ENCODE measurements around the gene ZMIZ1. TPM values are rescaled to one million over a fixed set of nuclear protein-coding genes. Genes with fewer than 3 reads are reported as not detected.

Gene ZMIZ1
- total RNA-seq, 1 donor from 2014 or later: 6.3 TPM

GRCh38 chr10:79025199-79025832, 43.5 kb upstream of the ZMIZ1 start:
- no peaks in the 10 kb centered on the region for H3K36me3 ChIP-seq (ENCODE audit: control insufficient read depth, insufficient read depth, low read length)
- no peak overlapping the region for H3K4me3 ChIP-seq (ENCODE audit: low read depth, low read length)
- TF ChIP-seq CTCF (IDR thresholded peaks at IDR 0.05; ENCODE audit: insufficient read depth, low read length, severe bottlenecking): no peak
- peaks cover 1% of the 10 kb centered on the region for H3K27me3 ChIP-seq (ENCODE audit: control insufficient read depth, insufficient read depth, low read length)
- FAIRE-seq: peak; percentile 23
- DNase-seq (ENCODE audit: low read depth): no peak

GRCh38 chr10:79026341-79026761, 42.4 kb upstream of the ZMIZ1 start:
- Histone ChIP-seq H3K4me3 (ENCODE audit: low read depth, low read length) (no peak overlapping the region), H3K36me3 (ENCODE audit: control insufficient read depth, insufficient read depth, low read length) (no peaks in the 10 kb centered on the region), H3K27me3 (ENCODE audit: control insufficient read depth, insufficient read depth, low read length) (peaks cover 5% of the 10 kb centered on the region)
- no peak for FAIRE-seq
- no peak for TF ChIP-seq CTCF (IDR thresholded peaks at IDR 0.05; ENCODE audit: insufficient read depth, low read length, severe bottlenecking)
- no peak for DNase-seq (ENCODE audit: low read depth)

- H3K4me3 ChIP-seq (ENCODE audit: low read depth, low read length): no peak overlapping the region
- DNase-seq (ENCODE audit: low read depth) (no peak), FAIRE-seq (no peak)
- no peak for TF ChIP-seq CTCF (IDR thresholded peaks at IDR 0.05; ENCODE audit: insufficient read depth, low read length, severe bottlenecking)
- H3K27me3 ChIP-seq (ENCODE audit: control insufficient read depth, insufficient read depth, low read length): peaks cover 5% of the 10 kb centered on the region
- H3K36me3 ChIP-seq (ENCODE audit: control insufficient read depth, insufficient read depth, low read length): no peaks in the 10 kb centered on the region
Measured at GRCh38 chr10:79026806-79027146, 42.0 kb upstream of the ZMIZ1 start.

- Histone ChIP-seq H3K27me3 (ENCODE audit: control insufficient read depth, insufficient read depth, low read length) (peaks cover 5% of the 10 kb centered on the region), H3K4me3 (ENCODE audit: low read depth, low read length) (no peak overlapping the region), H3K36me3 (ENCODE audit: control insufficient read depth, insufficient read depth, low read length) (no peaks in the 10 kb centered on the region)
- FAIRE-seq (no peak), DNase-seq (ENCODE audit: low read depth) (no peak)
- TF ChIP-seq CTCF (IDR thresholded peaks at IDR 0.05; ENCODE audit: insufficient read depth, low read length, severe bottlenecking): no peak
Measured at GRCh38 chr10:79027147-79028055, 41.4 kb upstream of the ZMIZ1 start.

- FAIRE-seq (no peak), DNase-seq (ENCODE audit: low read depth) (no peak)
- Histone ChIP-seq H3K36me3 (ENCODE audit: control insufficient read depth, insufficient read depth, low read length) (no peaks in the 10 kb centered on the region), H3K4me3 (ENCODE audit: low read depth, low read length) (no peak overlapping the region), H3K27me3 (ENCODE audit: control insufficient read depth, insufficient read depth, low read length) (peaks cover 5% of the 10 kb centered on the region)
- TF ChIP-seq CTCF (IDR thresholded peaks at IDR 0.05; ENCODE audit: insufficient read depth, low read length, severe bottlenecking): no peak
Measured at GRCh38 chr10:79028056-79028430, 40.7 kb upstream of the ZMIZ1 start.

Measured in bronchial epithelial cell (primary cell).